Central memory CD8-positive, alpha-beta T cell (primary cell): ENCODE data around the gene MAST4.

Experiments used
- ATAC-seq: fragments of 150-1000 bp; cut with Tn5 transposase; replicated peaks from 2 replicates; pipeline ENCODE4 v1.10.0; 2022; ENCODE audit warnings: mild to moderate bottlenecking, moderate FRiP score, moderate number of reproducible peaks; ENCODE audit not compliant: poor library complexity, severe bottlenecking; ENCODE audit errors: extremely low read depth
- DNase-seq, 2 donors: peaks; one replicate each; pipeline ENCODE4 v3.0.0; 2021; ENCODE audit warnings: low spot score in 2 of 2
- H3K27ac Mint-ChIP-seq: one replicate; pipeline ENCODE4 v1.8.0; 2022; ENCODE audit warnings: low read depth, mild to moderate bottlenecking, moderate library complexity, mixed read lengths
- H3K27me3 Mint-ChIP-seq: one replicate; pipeline ENCODE4 v1.8.0; 2022; ENCODE audit warnings: mixed read lengths
- H3K36me3 Mint-ChIP-seq: one replicate; pipeline ENCODE4 v1.8.0; 2022; ENCODE audit warnings: mild to moderate bottlenecking, moderate library complexity, mixed read lengths; ENCODE audit not compliant: insufficient read depth
- H3K4me1 Mint-ChIP-seq: one replicate; pipeline ENCODE4 v1.8.0; 2022; ENCODE audit warnings: mixed read lengths
- H3K4me3 Mint-ChIP-seq: one replicate; pipeline ENCODE4 v1.8.0; 2022; ENCODE audit warnings: mild to moderate bottlenecking, moderate library complexity, mixed read lengths
- H3K9me3 Mint-ChIP-seq: one replicate; pipeline ENCODE4 v1.8.0; 2022; ENCODE audit warnings: mixed read lengths

Gene MAST4

GRCh38 chr5:67197536-67197935 lies 601.3 kb downstream of the MAST4 start:
- peaks cover 6% of the 10 kb centered on the region for H3K9me3 Mint-ChIP-seq
- DNase-seq, result no peak
- no peaks in the 10 kb centered on the region for H3K36me3 Mint-ChIP-seq
- no peak overlapping the region for H3K4me3 Mint-ChIP-seq
- ATAC-seq, result no peak
- H3K27ac Mint-ChIP-seq, result no peak overlapping the region
- H3K4me1 Mint-ChIP-seq, result peaks cover 25% of the 10 kb centered on the region
- no peaks in the 10 kb centered on the region for H3K27me3 Mint-ChIP-seq

DNA sequence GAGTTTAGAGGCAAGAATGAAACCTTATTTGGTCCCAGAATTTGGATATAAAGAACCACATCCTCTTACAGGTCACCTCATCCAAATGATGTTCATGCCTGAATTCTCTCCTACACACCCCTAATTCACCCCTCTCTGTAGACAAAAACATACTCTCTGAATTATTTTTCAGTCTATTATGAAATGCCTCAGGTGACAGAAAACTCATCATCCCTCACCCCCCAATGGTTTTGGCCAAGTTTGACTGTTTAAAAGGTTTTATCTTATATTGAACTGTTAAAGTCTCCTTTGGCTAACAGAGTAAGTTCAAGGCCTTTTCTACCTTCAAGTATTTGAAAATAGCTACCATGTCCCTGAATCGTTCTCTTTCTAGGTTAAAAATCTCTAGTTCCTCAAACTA lies 602.7 kb downstream of the MAST4 start:
- Mint-ChIP-seq H3K4me1 (peaks cover 26% of the 10 kb centered on the region), H3K27ac (peak overlapping the region; percentile 6), H3K27me3 (no peaks in the 10 kb centered on the region), H3K36me3 (no peaks in the 10 kb centered on the region), H3K4me3 (no peak overlapping the region), H3K9me3 (peaks cover 6% of the 10 kb centered on the region)
- ATAC-seq (no peak), DNase-seq (no peak)

DNA sequence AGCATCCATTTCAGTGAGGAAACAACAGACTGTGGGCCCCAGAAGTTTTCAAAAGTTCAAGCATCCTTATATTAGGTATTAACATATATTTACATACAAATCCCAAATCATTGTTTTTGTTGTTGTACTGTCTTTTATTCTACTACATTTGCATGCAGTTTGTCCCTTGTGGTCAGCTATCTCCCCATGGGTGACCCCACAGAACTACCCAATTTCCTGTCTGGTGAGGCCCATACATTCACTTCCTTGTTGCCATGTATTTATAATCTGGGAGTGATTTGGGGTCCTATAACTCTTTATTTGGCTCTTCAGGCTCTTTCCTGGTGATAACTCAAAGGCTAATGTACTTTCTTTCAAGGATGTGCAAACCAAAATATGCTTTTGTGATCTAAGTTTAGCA lies 603.7 kb downstream of the MAST4 start:
- DNase-seq (no peak), ATAC-seq (no peak)
- Mint-ChIP-seq H3K36me3 (peaks cover 2% of the 10 kb centered on the region), H3K9me3 (peaks cover 6% of the 10 kb centered on the region), H3K27me3 (no peaks in the 10 kb centered on the region), H3K4me3 (no peak overlapping the region), H3K27ac (no peak overlapping the region), H3K4me1 (peaks cover 35% of the 10 kb centered on the region)

DNA sequence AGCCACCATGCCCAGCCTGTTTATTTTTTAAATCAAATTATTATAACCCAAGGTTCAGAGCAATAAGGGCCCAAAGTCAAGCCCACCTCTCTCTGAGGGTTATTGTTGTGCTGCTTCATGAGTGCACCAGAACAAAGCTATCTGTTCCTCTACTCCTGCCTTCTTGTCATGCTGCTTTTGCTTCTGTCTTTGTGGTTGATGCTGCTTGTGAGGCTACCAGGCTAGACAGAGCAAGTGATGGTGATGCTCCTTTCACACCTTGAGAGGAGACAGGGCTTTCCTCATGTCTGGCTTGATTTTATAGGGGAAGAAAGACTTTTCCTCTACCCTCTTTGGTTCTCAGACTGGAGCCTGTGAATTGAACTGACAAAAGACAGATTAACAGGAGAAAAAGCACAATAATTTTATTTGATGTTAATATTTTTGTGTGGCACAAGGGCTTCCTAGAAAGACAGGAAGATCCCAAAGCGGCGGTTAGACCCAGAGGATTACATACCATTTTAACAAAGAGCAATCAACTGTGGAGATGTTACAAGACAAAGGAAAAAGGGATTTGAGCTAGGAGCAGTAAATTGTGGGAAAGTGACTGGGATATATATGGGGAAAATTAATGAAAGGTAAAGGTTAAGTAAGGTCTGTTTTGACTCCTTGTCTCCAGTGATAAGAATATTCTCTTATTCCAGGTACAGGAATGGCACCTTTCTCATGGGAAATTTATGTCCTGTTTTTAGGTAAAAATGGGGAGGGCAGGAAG lies 604.8 kb downstream of the MAST4 start:
- peak overlapping the region; percentile 77 for H3K27ac Mint-ChIP-seq
- H3K4me3 Mint-ChIP-seq, result no peak overlapping the region
- peak; percentile 14 for ATAC-seq
- H3K27me3 Mint-ChIP-seq, result no peaks in the 10 kb centered on the region
- peaks cover 6% of the 10 kb centered on the region for H3K9me3 Mint-ChIP-seq
- peaks cover 43% of the 10 kb centered on the region for H3K4me1 Mint-ChIP-seq
- peaks cover 3% of the 10 kb centered on the region for H3K36me3 Mint-ChIP-seq
- DNase-seq, result no peak

DNA sequence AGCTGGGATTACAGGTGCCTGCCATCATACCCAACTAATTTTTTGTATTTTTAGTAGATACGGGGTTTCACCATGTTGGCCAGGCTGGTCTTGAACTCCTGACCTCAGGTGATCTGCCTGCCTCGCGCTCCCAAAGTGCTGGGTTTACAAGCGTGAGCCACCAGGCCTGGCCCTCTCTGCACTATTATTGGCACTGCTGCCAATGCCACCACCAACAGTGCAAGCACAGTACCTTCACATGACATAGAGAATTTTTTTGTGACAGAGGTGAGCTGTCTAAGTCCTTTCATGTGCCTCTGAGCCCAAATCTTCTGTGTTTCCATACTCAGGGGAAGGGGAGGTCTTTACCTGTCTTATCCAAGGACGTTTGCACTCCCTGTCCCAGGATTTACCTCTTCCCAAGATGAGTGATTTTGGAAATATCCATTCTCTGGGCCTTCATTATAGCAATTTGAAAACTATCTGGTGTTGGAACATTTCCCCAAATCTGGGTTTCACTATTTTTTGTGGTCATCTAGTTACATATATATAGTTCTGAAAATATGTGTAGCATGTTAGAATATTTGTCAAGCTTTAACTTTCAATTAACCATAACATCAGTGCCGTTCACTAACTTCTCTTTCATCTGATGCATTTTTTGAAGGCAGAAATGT lies 605.8 kb downstream of the MAST4 start:
- DNase-seq (no peak), ATAC-seq (no peak)
- Mint-ChIP-seq H3K27ac (no peak overlapping the region), H3K4me1 (peaks cover 53% of the 10 kb centered on the region), H3K27me3 (no peaks in the 10 kb centered on the region), H3K9me3 (peaks cover 6% of the 10 kb centered on the region), H3K36me3 (peaks cover 3% of the 10 kb centered on the region), H3K4me3 (no peak overlapping the region)

GRCh38 chr5:67202828-67203227 lies 606.6 kb downstream of the MAST4 start:
- Mint-ChIP-seq H3K9me3 (peaks cover 6% of the 10 kb centered on the region), H3K36me3 (peaks cover 3% of the 10 kb centered on the region), H3K4me3 (no peak overlapping the region), H3K27me3 (no peaks in the 10 kb centered on the region), H3K27ac (no peak overlapping the region), H3K4me1 (peaks cover 61% of the 10 kb centered on the region)
- ATAC-seq (no peak), DNase-seq (no peak)

GRCh38 chr5:67203701-67204074 lies 607.5 kb downstream of the MAST4 start:
- Mint-ChIP-seq H3K4me3 (no peak overlapping the region), H3K27me3 (no peaks in the 10 kb centered on the region), H3K9me3 (peaks cover 6% of the 10 kb centered on the region), H3K36me3 (peaks cover 6% of the 10 kb centered on the region), H3K27ac (peak overlapping the region; percentile 19), H3K4me1 (peaks cover 66% of the 10 kb centered on the region)
- DNase-seq, result no peak
- ATAC-seq, result no peak

DNA sequence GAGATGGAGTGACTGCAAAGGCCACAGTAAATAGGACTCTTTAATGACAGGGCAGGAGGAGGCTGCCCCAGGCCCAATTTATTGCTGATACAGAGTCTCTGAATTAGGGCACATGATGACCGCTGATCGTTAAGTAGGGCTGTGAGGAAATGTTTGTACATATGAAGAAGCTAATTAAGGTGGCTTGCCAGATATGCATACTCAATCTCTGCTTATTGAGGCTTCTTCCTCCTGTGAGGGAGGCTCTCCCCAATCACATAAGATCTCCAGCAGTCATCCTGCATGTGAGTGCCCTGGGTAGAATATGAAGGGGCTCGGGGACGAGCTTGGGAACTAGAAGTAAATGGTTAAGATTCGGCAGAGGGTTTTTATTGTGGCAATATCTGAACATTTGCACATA lies 608.6 kb downstream of the MAST4 start:
- H3K9me3 Mint-ChIP-seq, result peaks cover 6% of the 10 kb centered on the region
- no peak overlapping the region for H3K27ac Mint-ChIP-seq
- peaks cover 6% of the 10 kb centered on the region for H3K36me3 Mint-ChIP-seq
- no peak for DNase-seq
- H3K27me3 Mint-ChIP-seq, result no peaks in the 10 kb centered on the region
- peaks cover 62% of the 10 kb centered on the region for H3K4me1 Mint-ChIP-seq
- peak overlapping the region; percentile 34 for H3K4me3 Mint-ChIP-seq
- no peak for ATAC-seq

DNA sequence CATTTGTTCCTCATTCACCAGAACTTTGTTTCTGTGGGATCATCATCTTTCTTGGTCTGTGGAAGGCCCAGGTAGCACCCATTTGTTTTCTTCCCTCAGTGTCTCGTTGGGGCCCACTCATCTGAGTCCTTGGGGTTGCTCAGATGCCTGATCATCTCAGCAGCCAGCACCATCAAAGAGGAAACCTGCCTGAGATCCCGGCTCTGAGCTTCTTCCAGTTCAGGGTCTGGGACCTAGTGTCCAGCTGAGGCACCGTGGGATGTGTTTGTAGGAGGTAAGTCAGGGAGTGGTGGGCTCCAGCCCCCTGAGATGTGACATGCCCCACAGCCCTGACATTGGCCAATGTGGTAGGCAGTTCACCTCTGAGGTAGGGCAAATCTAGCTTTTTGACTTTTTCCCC lies 609.8 kb downstream of the MAST4 start:
- peaks cover 6% of the 10 kb centered on the region for H3K36me3 Mint-ChIP-seq
- peaks cover 4% of the 10 kb centered on the region for H3K9me3 Mint-ChIP-seq
- peak overlapping the region; percentile 78 for H3K27ac Mint-ChIP-seq
- no peaks in the 10 kb centered on the region for H3K27me3 Mint-ChIP-seq
- ATAC-seq, result no peak
- peaks cover 56% of the 10 kb centered on the region for H3K4me1 Mint-ChIP-seq
- peak overlapping the region; percentile 37 for H3K4me3 Mint-ChIP-seq
- no peak for DNase-seq

- Mint-ChIP-seq H3K9me3 (no peaks in the 10 kb centered on the region), H3K27me3 (no peaks in the 10 kb centered on the region), H3K36me3 (peaks cover 6% of the 10 kb centered on the region), H3K27ac (peak overlapping the region; percentile 78), H3K4me3 (peak overlapping the region; percentile 37), H3K4me1 (peaks cover 51% of the 10 kb centered on the region)
- ATAC-seq, result no peak
- DNase-seq, result no peak
These were observed 610.3 kb downstream of the MAST4 start for GRCh38 chr5:67206461-67206860.

- DNase-seq, result peak; percentile 53 to 73
- H3K36me3 Mint-ChIP-seq, result peaks cover 6% of the 10 kb centered on the region
- H3K4me1 Mint-ChIP-seq, result peaks cover 51% of the 10 kb centered on the region
- H3K4me3 Mint-ChIP-seq, result peak overlapping the region; percentile 37
- ATAC-seq, result peak; percentile 94
- H3K27me3 Mint-ChIP-seq, result no peaks in the 10 kb centered on the region
- H3K9me3 Mint-ChIP-seq, result no peaks in the 10 kb centered on the region
- H3K27ac Mint-ChIP-seq, result peak overlapping the region; percentile 78
These were observed 610.7 kb downstream of the MAST4 start for GRCh38 chr5:67206929-67207328.

GRCh38 chr5:67208403-67208802 lies 612.2 kb downstream of the MAST4 start:
- peaks cover 6% of the 10 kb centered on the region for H3K36me3 Mint-ChIP-seq
- peaks cover 51% of the 10 kb centered on the region for H3K4me1 Mint-ChIP-seq
- H3K4me3 Mint-ChIP-seq, result no peak overlapping the region
- ATAC-seq, result no peak
- H3K27ac Mint-ChIP-seq, result peak overlapping the region; percentile 78
- DNase-seq, result no peak
- H3K27me3 Mint-ChIP-seq, result no peaks in the 10 kb centered on the region
- no peaks in the 10 kb centered on the region for H3K9me3 Mint-ChIP-seq

DNA sequence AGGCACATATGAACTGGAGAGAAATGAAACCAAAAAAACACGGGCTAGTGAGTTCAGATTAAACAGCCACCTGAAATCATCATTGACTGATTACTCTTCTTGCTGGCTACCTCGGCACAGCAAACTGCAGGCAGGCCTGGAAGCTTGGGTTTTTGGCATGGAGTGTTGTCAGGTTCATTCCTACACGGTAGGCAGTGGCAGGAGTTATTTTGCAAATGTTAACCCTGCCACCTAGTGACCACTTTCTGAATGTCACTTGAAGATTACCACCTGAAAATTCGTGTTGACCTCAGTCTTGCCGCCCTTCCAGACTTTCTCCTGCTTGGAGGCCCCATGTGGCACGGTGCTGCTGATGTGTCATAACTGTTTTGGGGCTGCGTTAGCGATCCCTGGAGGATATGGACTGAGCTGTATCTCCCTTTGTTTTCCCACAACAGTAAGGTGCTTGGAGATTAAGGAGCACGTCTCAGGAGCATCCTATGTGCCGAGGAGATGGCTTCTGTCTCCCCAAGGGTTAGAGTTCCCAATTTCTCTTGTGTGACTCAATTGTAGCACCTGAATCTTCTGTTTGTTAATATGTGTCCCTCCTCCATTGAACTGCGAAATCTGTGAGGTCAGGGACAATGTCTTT lies 613.1 kb downstream of the MAST4 start:
- peak; percentile 42 to 53 for DNase-seq
- Mint-ChIP-seq H3K27me3 (no peaks in the 10 kb centered on the region), H3K27ac (no peak overlapping the region), H3K4me1 (peaks cover 53% of the 10 kb centered on the region), H3K4me3 (no peak overlapping the region), H3K36me3 (peaks cover 7% of the 10 kb centered on the region), H3K9me3 (no peaks in the 10 kb centered on the region)
- peak; percentile 31 for ATAC-seq
